NCI-H82 treated with DMSO at 0.1 percent for 48 hours (cell line): ENCODE data around the gene MED14.
"Not testable (repeated sequence)": the region's sequence is repeated elsewhere in the genome, so short reads cannot be mapped to it uniquely, and the experiment has no call there.

ENCODE experiments used
- DNase-seq: peaks from one replicate; lab custom pipeline; 2025; ENCODE audit not compliant: unreplicated experiment; lab: John Stamatoyannopoulos, UW

The MED14 gene

GRCh38 chrX:40735325-40736169 lies at the start of gene MED14:
Gene MED14 (minus strand): TSS chrX:40735542. CDS start chrX:40735412, 130 bp downstream.
- peak; percentile 82 for DNase-seq

GRCh38 chrX:40784516-40785151 lies 49.3 kb upstream of the MED14 start:
- no peak for DNase-seq

- peak; percentile 45 for DNase-seq
These were observed 47.4 kb upstream of the MED14 start for GRCh38 chrX:40782644-40783259.

GRCh38 chrX:40780951-40781350 lies 45.6 kb upstream of the MED14 start:
- no peak for DNase-seq

- DNase-seq, result no peak
These were observed 44.7 kb upstream of the MED14 start for GRCh38 chrX:40780082-40780481.

- DNase-seq, result no peak
These were observed 43.7 kb upstream of the MED14 start for GRCh38 chrX:40778861-40779575.

- DNase-seq, result no peak
These were observed 38.5 kb upstream of the MED14 start for GRCh38 chrX:40773809-40774208.

- no peak for DNase-seq
These were observed 37.8 kb upstream of the MED14 start for GRCh38 chrX:40773188-40773587.

GRCh38 chrX:40772290-40772689 lies 36.9 kb upstream of the MED14 start:
- DNase-seq, result no peak

GRCh38 chrX:40761762-40762161 lies 26.4 kb upstream of the MED14 start:
- no peak for DNase-seq

GRCh38 chrX:40759374-40759773 lies 24.0 kb upstream of the MED14 start:
- DNase-seq, result no peak

GRCh38 chrX:40757058-40757457 lies 21.7 kb upstream of the MED14 start:
- DNase-seq, result no peak

GRCh38 chrX:40755291-40756249 lies 20.2 kb upstream of the MED14 start:
- DNase-seq, result no peak

GRCh38 chrX:40749681-40750494 lies 14.5 kb upstream of the MED14 start:
- DNase-seq, result no peak

GRCh38 chrX:40748977-40749376 lies 13.6 kb upstream of the MED14 start:
- no peak for DNase-seq

GRCh38 chrX:40746521-40746920 lies 11.2 kb upstream of the MED14 start:
- DNase-seq, result no peak

- DNase-seq, result peak; percentile 7
These were observed 796 bp upstream of the MED14 start for GRCh38 chrX:40736170-40736505.

- no peak for DNase-seq
These were observed 394 bp downstream of the MED14 start for GRCh38 chrX:40734971-40735324.

GRCh38 chrX:40733706-40734105 lies 1.6 kb downstream of the MED14 start:
- DNase-seq, result no peak

GRCh38 chrX:40732499-40732898 lies 2.8 kb downstream of the MED14 start:
- DNase-seq, result not testable (repeated sequence)
